ENCODE data around the gene SRP68. TPM values are rescaled to one million over a fixed set of nuclear protein-coding genes. Genes with fewer than 3 reads are reported as not detected.
"Not testable (repeated sequence)": the region's sequence is repeated elsewhere in the genome, so short reads cannot be mapped to it uniquely, and the experiment has no call there.

Gene SRP68
- total RNA-seq, 1 experiment from 2014 or later: 48.1 TPM

- H3K9me3 ChIP-seq (replicated peaks): no peaks in the 10 kb centered on the region
- H3K4me3 ChIP-seq: no peak overlapping the region
- H3K27me3 ChIP-seq (replicated peaks): no peaks in the 10 kb centered on the region
- peaks cover 93% of the 10 kb centered on the region for H3K36me3 ChIP-seq
- H3K4me1 ChIP-seq (replicated peaks): peaks cover 25% of the 10 kb centered on the region
- no peak overlapping the region for H3K27ac ChIP-seq
- DNase-seq (ENCODE audit: low read depth in 1 of 2, low spot score in 2 of 2): no peak
Measured at GRCh38 chr17:76051561-76051960, 20.8 kb downstream of the SRP68 start.

- H3K4me3 ChIP-seq: no peak overlapping the region
- no peak for DNase-seq (ENCODE audit: low read depth in 1 of 2, low spot score in 2 of 2)
- H3K9me3 ChIP-seq (replicated peaks): no peaks in the 10 kb centered on the region
- H3K27me3 ChIP-seq (replicated peaks): no peaks in the 10 kb centered on the region
- peaks cover 25% of the 10 kb centered on the region for H3K4me1 ChIP-seq (replicated peaks)
- no peak overlapping the region for H3K27ac ChIP-seq
- H3K36me3 ChIP-seq: peaks cover 93% of the 10 kb centered on the region
Measured at GRCh38 chr17:76050538-76051467, 21.5 kb downstream of the SRP68 start.

GRCh38 chr17:76049836-76050537 lies 22.3 kb downstream of the SRP68 start:
- Histone ChIP-seq H3K27ac (peak overlapping the region; percentile 46), H3K27me3 (replicated peaks) (no peaks in the 10 kb centered on the region), H3K9me3 (replicated peaks) (no peaks in the 10 kb centered on the region), H3K36me3 (peaks cover 93% of the 10 kb centered on the region), H3K4me3 (no peak overlapping the region), H3K4me1 (replicated peaks) (peaks cover 25% of the 10 kb centered on the region)
- DNase-seq (ENCODE audit: low read depth in 1 of 2, low spot score in 2 of 2): no peak

GRCh38 chr17:76049239-76049638 lies 23.1 kb downstream of the SRP68 start:
- H3K36me3 ChIP-seq: peaks cover 93% of the 10 kb centered on the region
- H3K27ac ChIP-seq: peak overlapping the region; percentile 46
- H3K4me3 ChIP-seq: no peak overlapping the region
- no peaks in the 10 kb centered on the region for H3K27me3 ChIP-seq (replicated peaks)
- H3K9me3 ChIP-seq (replicated peaks): no peaks in the 10 kb centered on the region
- DNase-seq (ENCODE audit: low read depth in 1 of 2, low spot score in 2 of 2): no peak
- H3K4me1 ChIP-seq (replicated peaks): peaks cover 25% of the 10 kb centered on the region

GRCh38 chr17:76048711-76049110 lies 23.6 kb downstream of the SRP68 start:
- H3K27ac ChIP-seq: peak overlapping the region; percentile 46
- DNase-seq (ENCODE audit: low read depth in 1 of 2, low spot score in 2 of 2): peak in 1 of 2 experiments; percentile 34
- H3K9me3 ChIP-seq (replicated peaks): no peaks in the 10 kb centered on the region
- no peaks in the 10 kb centered on the region for H3K27me3 ChIP-seq (replicated peaks)
- H3K4me1 ChIP-seq (replicated peaks): peaks cover 20% of the 10 kb centered on the region
- H3K4me3 ChIP-seq: no peak overlapping the region
- peaks cover 93% of the 10 kb centered on the region for H3K36me3 ChIP-seq

DNA sequence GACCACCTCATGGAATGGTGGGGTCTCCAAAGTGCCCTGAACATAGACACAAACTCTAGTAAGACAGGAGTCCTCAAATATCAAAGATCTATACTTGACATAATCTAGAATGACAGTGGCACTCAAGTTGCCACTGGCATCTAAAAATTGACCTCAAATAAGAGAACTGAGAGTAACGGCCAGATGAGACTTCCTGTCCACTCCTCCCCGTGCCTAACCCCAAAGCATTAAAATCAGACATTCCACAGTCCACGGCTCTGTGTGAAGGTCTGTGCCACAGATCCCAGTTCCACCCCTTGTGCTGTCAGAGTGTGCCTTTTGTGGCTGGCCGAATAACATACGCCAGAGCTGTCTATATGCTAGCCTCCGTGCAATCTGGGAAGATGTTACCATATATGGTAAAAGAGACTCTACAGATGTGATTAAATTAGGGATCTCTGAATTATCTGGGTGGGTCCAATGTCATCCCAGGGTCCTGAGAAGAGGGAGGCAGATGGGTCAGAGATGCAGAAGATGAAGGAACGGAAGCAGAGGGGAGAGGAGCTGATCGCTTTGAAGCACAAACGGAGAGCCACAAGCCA lies 24.2 kb downstream of the SRP68 start:
- H3K4me3 ChIP-seq: no peak overlapping the region
- H3K27me3 ChIP-seq (replicated peaks): no peaks in the 10 kb centered on the region
- H3K27ac ChIP-seq: peak overlapping the region; percentile 46
- H3K9me3 ChIP-seq (replicated peaks): no peaks in the 10 kb centered on the region
- H3K36me3 ChIP-seq: peaks cover 93% of the 10 kb centered on the region
- no peak for DNase-seq (ENCODE audit: low read depth in 1 of 2, low spot score in 2 of 2)
- H3K4me1 ChIP-seq (replicated peaks): peaks cover 15% of the 10 kb centered on the region

GRCh38 chr17:76046064-76046463 lies 26.3 kb downstream of the SRP68 start:
- Histone ChIP-seq H3K27ac (no peak overlapping the region), H3K4me3 (no peak overlapping the region), H3K9me3 (replicated peaks) (no peaks in the 10 kb centered on the region), H3K27me3 (replicated peaks) (no peaks in the 10 kb centered on the region), H3K4me1 (replicated peaks) (peaks cover 15% of the 10 kb centered on the region), H3K36me3 (peaks cover 95% of the 10 kb centered on the region)
- DNase-seq (ENCODE audit: low read depth in 1 of 2, low spot score in 2 of 2): no peak

DNA sequence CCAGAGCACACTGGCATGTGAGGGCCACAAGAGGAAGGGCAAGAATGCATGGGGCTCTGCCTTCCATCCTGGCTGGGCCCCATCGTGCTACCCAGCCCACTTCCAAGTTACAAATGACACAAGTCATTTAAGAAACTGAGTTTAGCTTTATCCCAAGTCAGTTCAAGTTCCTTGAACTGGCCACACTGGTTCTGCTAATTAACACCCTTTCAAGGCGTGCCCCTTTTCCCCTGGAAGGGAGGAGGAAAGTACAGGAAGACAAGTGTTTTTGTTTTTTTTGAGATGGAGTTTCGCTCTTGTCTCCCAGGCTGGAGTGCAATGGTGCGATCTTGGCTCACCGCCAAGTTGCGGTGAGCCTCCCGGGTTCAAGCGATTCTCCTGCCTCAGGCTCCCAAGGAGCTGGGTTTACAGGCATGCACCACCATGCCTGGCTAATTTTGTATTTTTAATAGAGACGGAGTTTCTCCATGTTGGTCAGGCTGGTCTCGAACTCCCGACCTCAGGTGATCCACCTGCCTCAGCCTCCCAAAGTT lies 27.8 kb downstream of the SRP68 start:
- not testable (repeated sequence) for H3K27ac ChIP-seq; H3K9me3 ChIP-seq (replicated peaks); H3K4me3 ChIP-seq; DNase-seq (ENCODE audit: low read depth in 1 of 2, low spot score in 2 of 2); H3K27me3 ChIP-seq (replicated peaks)
- Histone ChIP-seq H3K4me1 (replicated peaks) (peaks cover 15% of the 10 kb centered on the region), H3K36me3 (peaks cover 95% of the 10 kb centered on the region)

GRCh38 chr17:76042868-76043267 lies 29.4 kb downstream of the SRP68 start:
- not testable (repeated sequence) for H3K4me3 ChIP-seq; DNase-seq (ENCODE audit: low read depth in 1 of 2, low spot score in 2 of 2); H3K9me3 ChIP-seq (replicated peaks); H3K27ac ChIP-seq; H3K27me3 ChIP-seq (replicated peaks); H3K4me1 ChIP-seq (replicated peaks)
- H3K36me3 ChIP-seq: peaks cover 95% of the 10 kb centered on the region

GRCh38 chr17:76040376-76040775 lies 31.9 kb downstream of the SRP68 start:
- no peaks in the 10 kb centered on the region for H3K4me1 ChIP-seq (replicated peaks)
- no peak overlapping the region for H3K4me3 ChIP-seq
- H3K9me3 ChIP-seq (replicated peaks): no peaks in the 10 kb centered on the region
- no peaks in the 10 kb centered on the region for H3K27me3 ChIP-seq (replicated peaks)
- H3K36me3 ChIP-seq: peaks cover 83% of the 10 kb centered on the region
- no peak for DNase-seq (ENCODE audit: low read depth in 1 of 2, low spot score in 2 of 2)
- no peak overlapping the region for H3K27ac ChIP-seq

DNA sequence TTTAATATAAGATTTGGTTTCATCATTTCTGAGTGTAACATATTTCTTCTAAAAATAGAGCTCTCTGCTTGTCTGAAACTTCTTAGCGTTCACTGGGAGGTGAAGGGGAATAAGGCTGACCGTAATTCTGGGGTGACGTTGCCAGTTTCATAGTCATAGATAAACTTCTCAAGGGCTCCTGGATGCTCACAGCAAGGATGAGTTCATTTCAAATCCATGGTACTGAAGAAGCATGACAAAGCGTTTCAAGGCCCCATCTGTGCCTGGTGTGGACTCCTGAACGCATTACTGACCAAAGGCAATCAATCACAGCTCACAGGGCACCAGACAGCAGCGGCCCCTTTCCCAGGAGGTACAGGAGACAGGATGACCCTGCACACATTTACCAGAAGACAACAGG lies 33.2 kb downstream of the SRP68 start:
- Histone ChIP-seq H3K36me3 (peaks cover 73% of the 10 kb centered on the region), H3K27ac (no peak overlapping the region), H3K4me1 (replicated peaks) (no peaks in the 10 kb centered on the region), H3K9me3 (replicated peaks) (no peaks in the 10 kb centered on the region), H3K27me3 (replicated peaks) (no peaks in the 10 kb centered on the region), H3K4me3 (no peak overlapping the region)
- DNase-seq (ENCODE audit: low read depth in 1 of 2, low spot score in 2 of 2): no peak

DNA sequence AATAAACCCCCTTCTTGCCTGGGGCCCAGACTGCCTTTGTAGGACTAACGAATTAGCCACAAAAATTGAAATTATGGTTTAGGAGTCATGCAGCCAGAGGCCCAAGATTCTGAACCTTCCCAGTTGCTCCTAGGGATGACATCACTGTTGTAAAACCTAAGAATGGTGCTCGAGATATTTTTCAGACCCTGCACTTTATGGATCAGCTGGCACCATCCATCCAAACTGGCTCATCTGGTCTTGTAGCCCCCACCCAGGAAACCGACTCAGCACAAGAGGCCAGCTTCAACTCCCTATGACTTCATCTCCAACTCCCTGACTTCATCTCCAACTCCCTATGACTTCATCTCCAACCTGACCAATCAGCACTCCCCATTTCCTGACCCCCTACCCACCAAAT lies 34.3 kb downstream of the SRP68 start:
- H3K4me3 ChIP-seq: no peak overlapping the region
- no peak for DNase-seq (ENCODE audit: low read depth in 1 of 2, low spot score in 2 of 2)
- peaks cover 62% of the 10 kb centered on the region for H3K36me3 ChIP-seq
- H3K27me3 ChIP-seq (replicated peaks): no peaks in the 10 kb centered on the region
- H3K9me3 ChIP-seq (replicated peaks): no peaks in the 10 kb centered on the region
- H3K27ac ChIP-seq: no peak overlapping the region
- no peaks in the 10 kb centered on the region for H3K4me1 ChIP-seq (replicated peaks)

- Histone ChIP-seq H3K4me3 (no peak overlapping the region), H3K27me3 (replicated peaks) (no peaks in the 10 kb centered on the region), H3K9me3 (replicated peaks) (no peaks in the 10 kb centered on the region), H3K27ac (no peak overlapping the region), H3K36me3 (peaks cover 49% of the 10 kb centered on the region), H3K4me1 (replicated peaks) (peaks cover under 1% of the 10 kb centered on the region; the same call in 1 of the 2 replicates)
- DNase-seq (ENCODE audit: low read depth in 1 of 2, low spot score in 2 of 2): no peak
Measured at GRCh38 chr17:76036497-76037261, 35.6 kb downstream of the SRP68 start.

Data from SJSA1 (cell line).